Neutrophil (primary cell): ENCODE data around the gene MAMDC4.

Experiments used
- H3K27ac ChIP-seq: fragments of 200-600 bp; sonication (generic); 2 replicates; pipeline ENCODE4 v1.5.1; 2016; ENCODE audit warnings: mild to moderate bottlenecking, moderate library complexity
- H3K27me3 ChIP-seq: fragments of 200-600 bp; sonication (generic); 2 replicates; pipeline ENCODE4 v1.6.0; 2016; ENCODE audit warnings: mild to moderate bottlenecking
- H3K36me3 ChIP-seq: fragments of 200-600 bp; sonication (generic); 2 replicates; pipeline ENCODE4 v1.5.1; 2017
- H3K4me1 ChIP-seq, 2 experiments: fragments of 200-600 bp in 1 of 2; sonication (generic) in 1 of 2; 1 replicate in 1 of 2; 2 replicates in 1 of 2; pipeline versions ENCODE4 v1.5.1 to v1.6.1; 2013 to 2016; ENCODE audit warnings: low read depth in 1 of 2, low read length in 1 of 2, mild to moderate bottlenecking in 1 of 2, moderate library complexity in 1 of 2; ENCODE audit not compliant: control insufficient read depth in 1 of 2, insufficient read depth in 1 of 2
- H3K4me3 ChIP-seq, 2 experiments: fragments of 200-600 bp in 1 of 2; sonication (generic) in 1 of 2; 1 replicate in 1 of 2; 2 replicates in 1 of 2; pipeline ENCODE4 v1.5.1; 2013 to 2016; ENCODE audit warnings: low read depth in 1 of 2, low read length in 1 of 2, mild to moderate bottlenecking in 1 of 2, moderate library complexity in 1 of 2
- H3K9me3 ChIP-seq: fragments of 200-600 bp; sonication (generic); 2 replicates; pipeline ENCODE4 v1.5.1; 2016
- TF ChIP-seq, protein P1 (sequence below): fragments of 200-600 bp; sonication (generic); IDR thresholded peaks from 2 replicates; pipeline ENCODE4 v1.5.1; 2016; ENCODE audit warnings: antibody characterized with exemption

The MAMDC4 gene

DNA sequence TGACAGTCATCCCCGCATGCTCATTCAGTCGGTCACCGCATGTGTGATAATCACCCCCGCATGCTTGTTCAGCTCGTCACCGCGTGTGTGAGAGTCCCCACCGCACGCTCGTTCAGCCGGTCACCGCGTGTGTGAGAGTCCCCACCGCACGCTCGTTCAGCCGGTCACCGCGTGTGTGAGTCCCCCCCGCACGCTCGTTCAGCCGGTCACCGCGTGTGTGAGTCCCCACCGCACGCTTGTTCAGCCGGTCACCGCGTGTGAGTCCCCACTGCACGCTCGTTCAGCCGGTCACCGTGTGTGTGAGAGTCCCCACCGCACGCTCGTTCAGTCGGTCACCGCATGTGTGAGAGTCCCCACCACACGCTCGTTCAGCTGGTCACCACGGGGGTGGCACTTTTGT is 37.7 kb downstream of the MAMDC4 start:
- TF ChIP-seq, protein P1, sequence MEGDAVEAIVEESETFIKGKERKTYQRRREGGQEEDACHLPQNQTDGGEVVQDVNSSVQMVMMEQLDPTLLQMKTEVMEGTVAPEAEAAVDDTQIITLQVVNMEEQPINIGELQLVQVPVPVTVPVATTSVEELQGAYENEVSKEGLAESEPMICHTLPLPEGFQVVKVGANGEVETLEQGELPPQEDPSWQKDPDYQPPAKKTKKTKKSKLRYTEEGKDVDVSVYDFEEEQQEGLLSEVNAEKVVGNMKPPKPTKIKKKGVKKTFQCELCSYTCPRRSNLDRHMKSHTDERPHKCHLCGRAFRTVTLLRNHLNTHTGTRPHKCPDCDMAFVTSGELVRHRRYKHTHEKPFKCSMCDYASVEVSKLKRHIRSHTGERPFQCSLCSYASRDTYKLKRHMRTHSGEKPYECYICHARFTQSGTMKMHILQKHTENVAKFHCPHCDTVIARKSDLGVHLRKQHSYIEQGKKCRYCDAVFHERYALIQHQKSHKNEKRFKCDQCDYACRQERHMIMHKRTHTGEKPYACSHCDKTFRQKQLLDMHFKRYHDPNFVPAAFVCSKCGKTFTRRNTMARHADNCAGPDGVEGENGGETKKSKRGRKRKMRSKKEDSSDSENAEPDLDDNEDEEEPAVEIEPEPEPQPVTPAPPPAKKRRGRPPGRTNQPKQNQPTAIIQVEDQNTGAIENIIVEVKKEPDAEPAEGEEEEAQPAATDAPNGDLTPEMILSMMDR: no peak
- Histone ChIP-seq H3K4me1 (peaks cover 19 to 20% of the 10 kb centered on the region in 2 experiments), H3K4me3 (no peak overlapping the region), H3K9me3 (no peaks in the 10 kb centered on the region), H3K36me3 (peaks cover 19% of the 10 kb centered on the region), H3K27ac (no peak overlapping the region), H3K27me3 (no peaks in the 10 kb centered on the region)

DNA sequence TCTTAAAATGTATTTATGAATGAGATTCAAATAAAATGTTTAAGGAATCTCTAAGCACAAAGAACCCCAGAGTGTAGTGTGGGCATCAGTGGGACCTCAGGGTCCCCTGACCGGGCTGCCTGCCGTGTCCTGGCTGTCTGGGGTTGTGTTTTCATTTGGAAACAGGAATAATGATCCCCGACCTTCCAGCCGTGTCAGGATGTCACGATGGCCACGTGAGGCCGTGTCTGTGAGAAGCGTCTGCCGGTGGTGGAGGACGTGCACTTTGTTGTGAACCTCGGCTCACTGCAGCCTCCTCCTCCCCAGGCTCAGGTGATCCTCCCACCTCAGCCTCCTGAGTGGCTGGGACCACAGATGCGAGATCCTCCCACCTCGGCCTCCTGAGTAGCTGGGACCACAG is 38.5 kb downstream of the MAMDC4 start:
- no peak overlapping the region for H3K4me3 ChIP-seq
- peaks cover 25% of the 10 kb centered on the region for H3K36me3 ChIP-seq
- peaks cover 16% of the 10 kb centered on the region in 2 experiments for H3K4me1 ChIP-seq
- no peak overlapping the region for H3K27ac ChIP-seq
- no peaks in the 10 kb centered on the region for H3K27me3 ChIP-seq
- H3K9me3 ChIP-seq: no peaks in the 10 kb centered on the region
- TF ChIP-seq, protein P1: no peak

DNA sequence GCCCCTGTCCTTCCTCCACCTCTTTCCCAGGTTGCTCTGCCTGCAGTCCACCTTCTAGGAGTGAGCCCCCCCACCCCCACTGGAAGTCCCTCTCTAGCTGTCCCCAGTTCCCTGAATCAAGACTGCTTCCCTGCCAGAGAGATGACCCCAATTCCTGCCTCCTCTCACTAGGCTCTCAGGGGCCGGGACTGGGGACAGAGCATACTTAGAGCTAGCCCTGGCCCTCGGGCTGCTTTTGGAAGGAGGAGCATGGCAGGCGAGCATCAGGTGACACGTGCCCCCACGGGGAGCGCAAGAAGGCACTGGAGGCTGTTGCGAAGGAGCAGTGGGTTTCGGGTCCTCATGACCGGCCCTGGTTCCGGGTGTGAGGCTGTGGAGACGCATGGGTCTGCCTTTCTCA is 43.9 kb downstream of the MAMDC4 start:
- Histone ChIP-seq H3K27me3 (no peaks in the 10 kb centered on the region), H3K36me3 (peaks cover 40% of the 10 kb centered on the region), H3K9me3 (no peaks in the 10 kb centered on the region), H3K27ac (no peak overlapping the region), H3K4me1 (peaks cover 0 to 7% of the 10 kb centered on the region in 2 experiments), H3K4me3 (no peak overlapping the region)
- TF ChIP-seq, protein P1: no peak

DNA sequence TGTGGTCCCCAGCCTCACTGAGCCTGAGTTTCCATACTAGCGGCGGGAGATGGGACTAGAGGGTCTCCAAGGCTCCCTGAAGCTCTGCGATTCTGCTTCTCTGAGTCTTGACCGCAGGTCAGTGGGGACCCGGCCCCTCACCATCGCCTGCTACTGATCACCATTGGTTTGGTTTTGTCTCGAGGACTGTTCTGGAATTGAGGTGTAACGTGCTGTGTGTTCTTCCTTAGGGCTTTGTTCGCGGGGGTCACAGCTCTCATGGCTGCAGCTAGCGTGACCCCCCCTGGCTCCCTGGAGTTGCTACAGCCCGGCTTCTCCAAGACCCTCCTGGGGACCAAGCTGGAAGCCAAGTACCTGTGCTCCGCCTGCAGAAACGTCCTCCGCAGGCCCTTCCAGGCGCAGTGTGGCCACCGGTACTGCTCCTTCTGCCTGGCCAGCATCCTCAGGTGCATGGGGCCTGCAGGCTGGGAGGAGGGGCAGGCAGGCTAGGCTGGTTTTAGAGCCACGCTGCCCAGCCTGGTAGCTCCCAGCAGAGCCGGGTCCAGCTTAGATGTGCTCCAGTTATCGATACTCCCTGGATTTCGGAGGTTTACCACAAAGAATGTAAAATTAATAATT is 46.4 kb downstream of the MAMDC4 start:
- Histone ChIP-seq H3K9me3 (no peaks in the 10 kb centered on the region), H3K36me3 (peaks cover 54% of the 10 kb centered on the region), H3K4me1 (peaks cover 0 to 11% of the 10 kb centered on the region in 2 experiments), H3K27me3 (no peaks in the 10 kb centered on the region), H3K4me3 (no peak overlapping the region), H3K27ac (no peak overlapping the region)
- TF ChIP-seq, protein P1: no peak

DNA sequence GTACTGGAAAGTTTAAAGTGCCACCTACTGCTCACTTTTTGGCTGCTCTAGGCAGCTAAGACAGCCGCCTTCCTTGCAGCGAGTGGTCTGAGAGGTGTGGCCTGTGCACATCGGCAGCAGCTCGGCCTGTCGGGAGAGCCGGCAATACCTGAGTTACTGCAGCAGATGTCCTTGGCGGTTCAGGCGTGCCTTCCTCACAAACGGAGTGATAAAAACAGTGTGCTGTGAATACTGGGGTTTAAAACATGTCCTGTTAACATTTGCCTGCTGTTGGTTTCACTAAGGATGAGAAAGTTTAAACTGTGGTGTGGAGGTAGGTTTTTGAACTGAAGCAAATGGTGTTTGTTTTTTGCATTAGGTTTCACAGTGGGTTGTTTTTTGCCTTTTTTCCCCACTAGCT is 47.0 kb downstream of the MAMDC4 start:
- TF ChIP-seq, protein P1: no peak
- no peaks in the 10 kb centered on the region for H3K9me3 ChIP-seq
- no peak overlapping the region for H3K4me3 ChIP-seq
- peaks cover 0 to 11% of the 10 kb centered on the region in 2 experiments for H3K4me1 ChIP-seq
- H3K27me3 ChIP-seq: no peaks in the 10 kb centered on the region
- H3K27ac ChIP-seq: no peak overlapping the region
- peaks cover 57% of the 10 kb centered on the region for H3K36me3 ChIP-seq
